Fibroblast of lung (primary cell): ENCODE results near the gene NXPE3.

Source experiments
- CTCF ChIP-seq, 2 donors: IDR thresholded peaks in 1 of 2; conservative IDR thresholded peaks in 1 of 2; 1 replicate in 1 of 2; 2 replicates in 1 of 2; pipeline ENCODE4 v1.5.1; 2011 to 2012; ENCODE audit warnings: low read length in 2 of 2, control low read depth in 1 of 2, inconsistent platforms in 1 of 2, low read depth in 1 of 2, mild to moderate bottlenecking in 1 of 2
- EZH2 ChIP-seq: IDR thresholded peaks from 2 replicates; pipeline ENCODE4 v1.5.1; 2012; ENCODE audit warnings: low read length, control low read depth, mild to moderate bottlenecking; ENCODE audit errors: missing control alignments

DNA sequence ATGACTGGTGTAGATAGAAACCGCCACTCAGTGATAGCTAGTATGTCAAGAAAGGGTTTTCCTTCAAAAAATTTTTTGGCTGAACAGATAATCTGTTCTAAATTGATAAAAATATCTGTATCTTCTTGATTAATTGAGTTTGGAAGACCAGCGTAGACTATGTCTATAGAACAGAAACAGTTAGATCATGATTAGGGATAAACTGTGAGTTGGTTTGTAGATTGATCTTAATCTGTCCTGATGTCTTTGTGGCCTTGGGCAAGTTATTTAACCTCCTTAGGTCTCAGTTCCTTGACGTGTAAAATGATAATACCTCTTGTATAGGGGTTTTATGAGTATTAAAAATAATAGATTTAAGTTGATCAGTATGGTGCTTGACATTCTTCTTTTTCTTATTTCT, 75.0 kb downstream of the NXPE3 start:
- TF ChIP-seq CTCF (conservative IDR thresholded peaks at IDR 0.05 in 1 of 2, IDR thresholded peaks at IDR 0.05 in 1 of 2; ENCODE audit: low read depth in 1 of 2, low read length in 2 of 2) (no peak), EZH2 (no peak)
